Measurements from ENCODE around the gene RBM33.

- no peak for TF ChIP-seq POLR2AphosphoS5 (IDR thresholded peaks at IDR 0.05)
- no peak for TF ChIP-seq CTCF (IDR thresholded peaks at IDR 0.05)
- TF ChIP-seq POLR2A (IDR thresholded peaks at IDR 0.05): no peak
Observed at GRCh38 chr7:155781433-155781832, 137.0 kb downstream of the RBM33 start.
